Fibroblast of the aortic adventitia (primary cell): ENCODE measurements around the gene PLD3. TPM values are rescaled to one million over a fixed set of nuclear protein-coding genes. Genes with fewer than 3 reads are reported as not detected.
A peak's percentile ranks its signal among the peaks of the same experiment; 100 is the strongest.

Source experiments
- DNase-seq: peaks from one replicate; pipeline ENCODE4 v3.0.0-alpha.2; 2010; ENCODE audit warnings: low read depth
- H3K4me3 ChIP-seq: 2 replicates; pipeline ENCODE4 v1.5.1; 2011; ENCODE audit warnings: low read depth, mild to moderate bottlenecking, control low read depth, low read length, moderate library complexity
- total RNA-seq: library from RNA; depleted of rRNA; stranded (reverse); fragments of >200 nt; gene quantifications from 2 replicates; pipeline ENCODE4 v1.2.3, GENCODE V29; 2012; ENCODE audit warnings: low replicate concordance
- TF ChIP-seq, protein P1 (sequence below): IDR thresholded peaks from 2 replicates; pipeline ENCODE4 v1.5.1; 2011; ENCODE audit warnings: mild to moderate bottlenecking, low read length, control low read depth, inconsistent platforms; ENCODE audit not compliant: insufficient read depth

PLD3 gene
- total RNA-seq, 1 donor, result 252 TPM

DNA sequence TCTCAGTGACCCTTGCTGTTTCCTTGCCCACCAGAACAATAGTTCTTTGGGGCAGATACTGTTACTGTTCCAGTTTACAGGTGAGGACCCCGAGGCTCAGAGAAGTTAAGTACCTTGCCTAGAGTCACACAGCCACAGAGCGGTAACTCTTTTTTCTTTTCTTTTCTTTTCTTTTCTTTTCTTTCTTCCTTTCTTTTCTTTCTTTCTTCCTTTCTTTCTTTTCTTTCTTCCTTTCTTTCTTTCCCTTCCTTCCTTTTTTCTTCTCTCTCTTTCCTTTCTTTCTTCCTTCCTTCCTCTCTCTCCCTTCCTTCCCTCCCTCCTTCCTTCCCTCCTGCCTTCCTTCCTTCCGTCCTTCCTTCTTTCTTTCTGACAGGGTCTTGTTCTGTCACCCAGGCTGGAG, 69.5 kb downstream of the PLD3 start:
- DNase-seq, result no peak
- no peak overlapping the region for H3K4me3 ChIP-seq
- TF ChIP-seq, protein P1, sequence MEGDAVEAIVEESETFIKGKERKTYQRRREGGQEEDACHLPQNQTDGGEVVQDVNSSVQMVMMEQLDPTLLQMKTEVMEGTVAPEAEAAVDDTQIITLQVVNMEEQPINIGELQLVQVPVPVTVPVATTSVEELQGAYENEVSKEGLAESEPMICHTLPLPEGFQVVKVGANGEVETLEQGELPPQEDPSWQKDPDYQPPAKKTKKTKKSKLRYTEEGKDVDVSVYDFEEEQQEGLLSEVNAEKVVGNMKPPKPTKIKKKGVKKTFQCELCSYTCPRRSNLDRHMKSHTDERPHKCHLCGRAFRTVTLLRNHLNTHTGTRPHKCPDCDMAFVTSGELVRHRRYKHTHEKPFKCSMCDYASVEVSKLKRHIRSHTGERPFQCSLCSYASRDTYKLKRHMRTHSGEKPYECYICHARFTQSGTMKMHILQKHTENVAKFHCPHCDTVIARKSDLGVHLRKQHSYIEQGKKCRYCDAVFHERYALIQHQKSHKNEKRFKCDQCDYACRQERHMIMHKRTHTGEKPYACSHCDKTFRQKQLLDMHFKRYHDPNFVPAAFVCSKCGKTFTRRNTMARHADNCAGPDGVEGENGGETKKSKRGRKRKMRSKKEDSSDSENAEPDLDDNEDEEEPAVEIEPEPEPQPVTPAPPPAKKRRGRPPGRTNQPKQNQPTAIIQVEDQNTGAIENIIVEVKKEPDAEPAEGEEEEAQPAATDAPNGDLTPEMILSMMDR, result no peak

DNA sequence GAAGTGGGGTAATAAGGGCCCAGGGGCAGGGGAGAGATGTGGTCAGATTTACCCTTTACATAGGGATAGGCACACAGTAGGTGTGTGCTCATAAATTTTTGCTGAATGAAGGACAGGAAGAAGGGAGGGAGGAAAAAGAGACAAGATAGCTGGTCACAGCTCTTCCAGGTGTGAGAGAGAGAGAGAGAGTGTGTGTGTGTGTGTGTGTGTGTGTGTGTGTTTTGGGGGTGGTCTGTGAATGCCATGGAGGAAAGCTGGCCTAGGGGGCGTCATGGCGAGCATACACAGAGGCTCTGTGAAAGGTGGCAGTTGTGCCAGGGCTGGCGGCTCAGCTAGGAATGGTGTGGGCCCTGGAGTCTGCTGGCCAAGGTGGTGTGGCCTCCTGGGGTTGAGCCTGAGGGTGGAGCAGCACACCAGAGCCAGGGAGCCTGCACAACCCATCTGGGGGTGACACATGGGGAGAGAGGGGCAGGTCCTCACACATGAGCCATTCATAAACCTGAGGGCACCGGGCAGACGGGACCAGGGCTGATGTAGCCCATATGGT, 70.6 kb downstream of the PLD3 start:
- DNase-seq, result no peak
- H3K4me3 ChIP-seq, result no peak overlapping the region
- TF ChIP-seq, protein P1, result no peak

DNA sequence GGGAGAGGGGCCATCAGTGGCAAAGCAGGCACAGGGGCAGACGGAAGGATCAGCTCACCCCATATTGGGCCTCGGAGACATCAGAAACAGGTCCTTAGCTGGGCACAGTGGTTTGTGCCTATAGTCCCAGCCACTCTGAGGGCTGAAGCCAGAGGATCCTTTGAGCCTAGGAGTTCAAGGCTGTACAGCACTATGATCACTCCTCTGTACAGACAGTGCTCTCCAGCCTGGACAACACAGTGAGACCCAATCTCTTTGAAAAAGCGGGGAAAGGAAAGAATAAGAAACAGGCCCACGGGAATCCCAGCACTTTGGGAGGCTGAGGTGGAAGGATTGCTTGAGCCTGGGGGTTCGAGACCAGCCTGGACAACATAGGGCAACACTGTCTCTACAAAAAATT, 71.3 kb downstream of the PLD3 start:
- TF ChIP-seq, protein P1, result no peak
- DNase-seq, result no peak
- no peak overlapping the region for H3K4me3 ChIP-seq

DNA sequence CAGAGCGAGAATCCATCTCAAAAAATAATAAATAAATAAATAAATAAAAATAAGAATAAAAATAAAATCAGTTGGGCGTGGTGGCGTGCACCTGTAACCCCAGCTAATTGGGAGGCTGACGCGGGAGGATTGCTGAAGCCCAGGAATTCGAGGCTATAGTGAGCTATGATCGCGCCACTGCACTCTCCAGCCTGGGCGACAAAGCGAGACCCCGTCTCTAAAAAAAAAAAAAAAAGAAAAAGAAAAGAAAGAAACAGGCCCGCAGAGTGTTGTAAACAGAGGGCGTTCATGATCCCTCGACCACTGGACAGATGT, 71.9 kb downstream of the PLD3 start:
- peak overlapping the region; percentile 75 for H3K4me3 ChIP-seq
- no peak for DNase-seq
- TF ChIP-seq, protein P1, result no peak

DNA sequence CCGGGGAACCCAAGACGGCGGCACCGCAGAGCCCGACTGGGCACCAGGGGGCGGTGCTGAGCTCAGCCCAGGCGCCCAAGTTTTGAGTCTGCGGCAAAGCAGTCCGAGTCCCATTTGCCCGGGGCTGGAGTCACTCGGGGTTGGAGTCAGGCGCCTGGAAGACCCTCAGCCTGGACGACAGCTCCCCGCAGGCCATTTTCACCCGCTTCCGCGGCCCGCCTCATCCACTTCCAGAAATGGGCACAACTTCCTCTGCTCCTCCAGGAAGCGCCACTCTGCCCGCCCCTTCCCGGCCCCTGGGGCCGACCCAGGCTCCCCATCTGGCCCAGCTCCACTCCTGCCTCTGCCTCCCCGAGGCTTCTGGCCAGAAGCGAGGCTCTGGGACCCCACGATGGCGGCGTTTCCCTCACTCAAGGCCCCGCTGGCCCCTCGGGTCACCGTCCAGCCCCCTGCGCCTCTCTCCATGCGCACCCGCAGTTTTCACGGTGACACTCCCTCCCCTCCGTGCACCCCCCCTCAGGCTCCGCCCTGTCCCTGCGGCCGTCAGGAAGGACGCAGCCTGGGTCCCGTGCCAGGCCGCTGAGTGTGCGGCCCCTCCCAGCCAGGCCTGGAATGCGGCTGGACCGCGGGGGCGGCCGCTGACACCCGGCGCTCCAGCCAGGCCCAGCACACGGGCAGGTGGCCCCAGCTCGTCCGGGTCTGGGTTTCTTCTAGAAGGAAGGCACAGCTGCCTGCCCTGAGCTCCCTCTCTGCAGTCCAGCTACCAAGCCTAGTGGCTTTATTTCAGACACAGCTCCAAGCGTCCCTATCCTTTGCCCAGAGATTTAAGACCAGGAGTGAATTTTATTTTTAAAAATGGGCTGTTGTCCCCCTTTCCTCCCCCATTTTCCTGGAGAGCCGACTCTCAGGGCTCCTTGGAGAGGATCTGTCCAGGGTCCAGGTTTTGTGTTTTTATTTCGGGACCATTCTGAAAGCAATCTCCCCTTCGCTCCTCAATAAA, 72.6 kb downstream of the PLD3 start:
- TF ChIP-seq, protein P1, result peak; percentile 98
- peak; percentile 91 for DNase-seq

DNA sequence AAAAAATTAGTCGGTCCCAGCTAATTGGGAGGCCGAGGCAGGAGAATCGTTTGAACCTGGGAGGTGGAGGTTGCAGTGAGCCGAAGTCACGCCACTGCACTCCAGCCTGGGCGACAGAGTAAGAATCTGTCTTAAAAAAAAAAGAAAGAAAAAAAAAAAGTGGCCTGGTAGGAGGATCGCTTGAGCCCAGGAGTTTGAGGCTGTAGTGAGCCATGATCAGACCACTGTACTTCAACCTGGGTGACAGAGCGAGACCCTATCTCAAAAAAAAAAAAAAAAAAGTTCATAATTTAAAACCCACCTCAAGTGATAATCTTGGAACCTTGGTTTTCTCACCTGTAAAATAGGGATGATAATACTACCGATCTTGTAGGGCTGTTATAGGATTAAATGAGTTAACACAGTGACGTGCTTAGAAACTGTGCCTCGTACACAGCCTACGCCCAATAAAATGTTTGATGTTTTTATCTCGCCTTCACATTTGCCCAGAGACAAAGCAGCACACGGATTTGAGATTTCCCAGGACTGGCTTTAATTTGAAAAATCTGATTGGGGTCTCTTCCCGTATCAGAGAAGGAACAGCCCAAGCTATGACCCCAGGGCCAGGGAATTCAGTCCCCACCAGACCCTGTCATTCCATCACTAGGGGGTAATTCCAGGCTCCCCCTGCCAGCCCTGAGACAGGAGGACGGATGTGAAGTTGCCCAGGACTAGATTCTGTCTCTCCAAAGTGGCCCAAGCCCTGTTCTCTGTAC, 73.7 kb downstream of the PLD3 start:
- DNase-seq, result peak; percentile 30
- peak overlapping the region; percentile 13 for H3K4me3 ChIP-seq
- TF ChIP-seq, protein P1, result no peak

More for the DNA sequence above, 72.6 kb downstream of the PLD3 start:
- H3K4me3 ChIP-seq, result peak overlapping the region; percentile 75
